SK-N-SH treated with all-trans-retinoic acid at 6 μM for 48 hours (cell line): ENCODE results near the gene RBM34.

ENCODE experiments used
- ARNTL ChIP-seq: fragments of 450-650 bp; formaldehyde crosslinking; IDR thresholded peaks from 2 replicates; pipeline ENCODE4 v1.5.0; 2020; ENCODE audit warnings: low read depth, mild to moderate bottlenecking, moderate library complexity, borderline replicate concordance
- BACH2 ChIP-seq: fragments of 250-450 bp; sonication (Bioruptor Pico); IDR thresholded peaks from 2 replicates; pipeline ENCODE4 v1.9.0; 2021; ENCODE audit warnings: mild to moderate bottlenecking, borderline replicate concordance
- CREB5 ChIP-seq: fragments of 250-450 bp; sonication (Bioruptor Pico); IDR thresholded peaks from 2 replicates; pipeline ENCODE4 v1.5.1; 2020; ENCODE audit warnings: low read depth, mild to moderate bottlenecking, moderate library complexity
- CSDC2 ChIP-seq: fragments of 250-450 bp; sonication (Bioruptor Pico); IDR thresholded peaks from 2 replicates; pipeline ENCODE4 v1.5.0; 2020; ENCODE audit warnings: mild to moderate bottlenecking, moderate library complexity
- ESRRG ChIP-seq: fragments of 250-450 bp; sonication (Bioruptor Pico); IDR thresholded peaks from 2 replicates; pipeline ENCODE4 v1.6.1; 2021; ENCODE audit warnings: mild to moderate bottlenecking
- GLIS3 ChIP-seq: fragments of 250-450 bp; sonication (Bioruptor Pico); IDR thresholded peaks from 2 replicates; pipeline ENCODE4 v1.5.0; 2020; ENCODE audit warnings: mild to moderate bottlenecking, moderate library complexity
- ISL1 ChIP-seq: fragments of 250-450 bp; sonication (Bioruptor Pico); IDR thresholded peaks from 2 replicates; pipeline ENCODE4 v2.1.2; 2022; ENCODE audit warnings: mild to moderate bottlenecking, moderate library complexity
- PPARA ChIP-seq: fragments of 250-450 bp; sonication (Bioruptor Pico); IDR thresholded peaks from 2 replicates; pipeline ENCODE4 v1.5.0; 2020; ENCODE audit warnings: mild to moderate bottlenecking, borderline replicate concordance
- RARB ChIP-seq: fragments of 250-450 bp; sonication (Bioruptor Pico); IDR thresholded peaks from 2 replicates; pipeline ENCODE4 v1.8.0; 2021; ENCODE audit warnings: mild to moderate bottlenecking, moderate library complexity
- TOX ChIP-seq: fragments of 250-450 bp; sonication (Bioruptor Pico); IDR thresholded peaks from 2 replicates; pipeline ENCODE4 v1.8.0; 2021; ENCODE audit warnings: mild to moderate bottlenecking, moderate library complexity, borderline replicate concordance
- ZFP30 ChIP-seq: fragments of 450-650 bp; formaldehyde crosslinking; IDR thresholded peaks from 2 replicates; pipeline ENCODE4 v1.5.0; 2022; ENCODE audit warnings: mild to moderate bottlenecking, moderate library complexity
- ZNF70 ChIP-seq: fragments of 450-650 bp; formaldehyde crosslinking; IDR thresholded peaks from 2 replicates; pipeline ENCODE4 v1.5.0; 2020; ENCODE audit warnings: mild to moderate bottlenecking, moderate library complexity
- ZNF8 ChIP-seq: fragments of 450-650 bp; formaldehyde crosslinking; IDR thresholded peaks from 2 replicates; pipeline ENCODE4 v1.5.0; 2020; ENCODE audit warnings: mild to moderate bottlenecking, moderate library complexity
- TF ChIP-seq, protein P1 (sequence below): fragments of 250-450 bp; sonication (Bioruptor Pico); IDR thresholded peaks from 2 replicates; pipeline ENCODE4 v1.8.0; 2020; ENCODE audit warnings: mild to moderate bottlenecking, moderate library complexity, borderline replicate concordance

- TF ChIP-seq ZFP30 (CRISPR knock-in tag): no peak
- TF ChIP-seq ZNF70 (CRISPR knock-in tag): no peak
- no peak for TF ChIP-seq ARNTL (CRISPR knock-in tag)
- no peak for TF ChIP-seq ESRRG (CRISPR knock-in tag)
- TF ChIP-seq GLIS3 (CRISPR knock-in tag): no peak
- no peak for TF ChIP-seq CREB5 (CRISPR knock-in tag)
- no peak for TF ChIP-seq BACH2 (CRISPR knock-in tag)
- no peak for TF ChIP-seq ISL1 (CRISPR knock-in tag)
- TF ChIP-seq ZNF8 (CRISPR knock-in tag): no peak
- TF ChIP-seq, protein P1, sequence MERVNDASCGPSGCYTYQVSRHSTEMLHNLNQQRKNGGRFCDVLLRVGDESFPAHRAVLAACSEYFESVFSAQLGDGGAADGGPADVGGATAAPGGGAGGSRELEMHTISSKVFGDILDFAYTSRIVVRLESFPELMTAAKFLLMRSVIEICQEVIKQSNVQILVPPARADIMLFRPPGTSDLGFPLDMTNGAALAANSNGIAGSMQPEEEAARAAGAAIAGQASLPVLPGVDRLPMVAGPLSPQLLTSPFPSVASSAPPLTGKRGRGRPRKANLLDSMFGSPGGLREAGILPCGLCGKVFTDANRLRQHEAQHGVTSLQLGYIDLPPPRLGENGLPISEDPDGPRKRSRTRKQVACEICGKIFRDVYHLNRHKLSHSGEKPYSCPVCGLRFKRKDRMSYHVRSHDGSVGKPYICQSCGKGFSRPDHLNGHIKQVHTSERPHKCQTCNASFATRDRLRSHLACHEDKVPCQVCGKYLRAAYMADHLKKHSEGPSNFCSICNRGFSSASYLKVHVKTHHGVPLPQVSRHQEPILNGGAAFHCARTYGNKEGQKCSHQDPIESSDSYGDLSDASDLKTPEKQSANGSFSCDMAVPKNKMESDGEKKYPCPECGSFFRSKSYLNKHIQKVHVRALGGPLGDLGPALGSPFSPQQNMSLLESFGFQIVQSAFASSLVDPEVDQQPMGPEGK (CRISPR knock-in tag): no peak
- TF ChIP-seq PPARA (CRISPR knock-in tag): no peak
- TF ChIP-seq RARB: no peak
- TF ChIP-seq TOX (CRISPR knock-in tag): no peak
- no peak for TF ChIP-seq CSDC2 (CRISPR knock-in tag)
Observed at GRCh38 chr1:235102259-235102582, 58.8 kb downstream of the RBM34 start.
